H7 (cell line): ENCODE data around the gene C19orf73. TPM values are rescaled to one million over a fixed set of nuclear protein-coding genes. Genes with fewer than 3 reads are reported as not detected.
A peak's percentile ranks its signal among the peaks of the same experiment; 100 is the strongest.
"Not testable (repeated sequence)": the region's sequence is repeated elsewhere in the genome, so short reads cannot be mapped to it uniquely, and the experiment has no call there.

ENCODE experiments used
- DNase-seq: peaks from one replicate; pipeline ENCODE4 v3.0.0; 2012
- H3K27me3 ChIP-seq: 2 replicates; pipeline ENCODE4 v1.6.0; 2011; ENCODE audit warnings: mild to moderate bottlenecking, low read length; ENCODE audit not compliant: control insufficient read depth, insufficient read depth
- H3K36me3 ChIP-seq: replicated peaks from 2 replicates; pipeline ENCODE4 v1.5.1; 2011; ENCODE audit warnings: low read length; ENCODE audit not compliant: control insufficient read depth, insufficient read depth
- H3K4me3 ChIP-seq: 2 replicates; pipeline ENCODE4 v1.5.1; 2011; ENCODE audit warnings: low read depth, mild to moderate bottlenecking, control low read depth, low read length, moderate library complexity; ENCODE audit not compliant: insufficient read depth
- total RNA-seq: library from RNA; depleted of rRNA; stranded (reverse); fragments of >200 nt; shearing (Covaris generic); gene quantifications from 2 replicates; pipeline ENCODE4 v1.2.3, GENCODE V29; 2014

Gene C19orf73
- total RNA-seq, 1 experiment from 2014 or later, result 1.4 TPM

GRCh38 chr19:49152119-49152550 lies 33.2 kb upstream of the C19orf73 start:
- no peak for DNase-seq
- peak overlapping the region; percentile 25; the same call in 1 of the 2 replicates for H3K4me3 ChIP-seq
- no peaks in the 10 kb centered on the region for H3K36me3 ChIP-seq
- H3K27me3 ChIP-seq, result peaks cover 30% of the 10 kb centered on the region

GRCh38 chr19:49151267-49152118 lies 32.5 kb upstream of the C19orf73 start:
- peak; percentile 98 for DNase-seq
- H3K4me3 ChIP-seq, result peak overlapping the region; percentile 94; the same call in 1 of the 2 replicates
- no peaks in the 10 kb centered on the region for H3K36me3 ChIP-seq
- peaks cover 30% of the 10 kb centered on the region for H3K27me3 ChIP-seq

GRCh38 chr19:49150944-49151243 lies 32.0 kb upstream of the C19orf73 start:
- no peaks in the 10 kb centered on the region for H3K36me3 ChIP-seq
- DNase-seq, result no peak
- H3K27me3 ChIP-seq, result peaks cover 28% of the 10 kb centered on the region
- H3K4me3 ChIP-seq, result peak overlapping the region; percentile 94

- Histone ChIP-seq H3K27me3 (peaks cover 27% of the 10 kb centered on the region), H3K36me3 (no peaks in the 10 kb centered on the region), H3K4me3 (peak overlapping the region; percentile 94)
- peak; percentile 94 for DNase-seq
These were observed 31.4 kb upstream of the C19orf73 start for GRCh38 chr19:49150106-49150943.

GRCh38 chr19:49149652-49150105 lies 30.7 kb upstream of the C19orf73 start:
- peak; percentile 84 for DNase-seq
- Histone ChIP-seq H3K36me3 (no peaks in the 10 kb centered on the region), H3K4me3 (peak overlapping the region; percentile 94), H3K27me3 (peaks cover 25% of the 10 kb centered on the region)

GRCh38 chr19:49148784-49149651 lies 30.1 kb upstream of the C19orf73 start:
- peaks cover 23% of the 10 kb centered on the region for H3K27me3 ChIP-seq
- no peaks in the 10 kb centered on the region for H3K36me3 ChIP-seq
- DNase-seq, result peak; percentile 98
- H3K4me3 ChIP-seq, result peak overlapping the region; percentile 94

GRCh38 chr19:49148044-49148682 lies 29.2 kb upstream of the C19orf73 start:
- peaks cover 19% of the 10 kb centered on the region for H3K27me3 ChIP-seq

GRCh38 chr19:49146408-49146770 lies 27.4 kb upstream of the C19orf73 start:
- H3K4me3 ChIP-seq, result peak overlapping the region; percentile 43
- peaks cover 10% of the 10 kb centered on the region; the same call in 1 of the 2 replicates for H3K27me3 ChIP-seq
- not testable (repeated sequence) for DNase-seq, H3K36me3 ChIP-seq

More at GRCh38 chr19:49148044-49148682, 29.2 kb upstream of the C19orf73 start:
- no peaks in the 10 kb centered on the region for H3K36me3 ChIP-seq
- DNase-seq, result no peak
- peak overlapping the region; percentile 77 for H3K4me3 ChIP-seq

- H3K27me3 ChIP-seq, result peaks cover 7% of the 10 kb centered on the region; the same call in 1 of the 2 replicates
- H3K36me3 ChIP-seq, result peaks cover 1% of the 10 kb centered on the region; the same call in 1 of the 2 replicates
- DNase-seq, result peak; percentile 94
- H3K4me3 ChIP-seq, result peak overlapping the region; percentile 43
These were observed 26.8 kb upstream of the C19orf73 start for GRCh38 chr19:49145573-49146407.

GRCh38 chr19:49142866-49143335 lies 24.0 kb upstream of the C19orf73 start:
- peak; percentile 98 for DNase-seq
- peak overlapping the region; percentile 53 for H3K4me3 ChIP-seq
- H3K36me3 ChIP-seq, result peaks cover 1% of the 10 kb centered on the region; the same call in 1 of the 2 replicates

GRCh38 chr19:49141352-49141751 lies 22.4 kb upstream of the C19orf73 start:
- H3K4me3 ChIP-seq, result no peak overlapping the region
- peaks cover 2% of the 10 kb centered on the region for H3K36me3 ChIP-seq
- DNase-seq, result no peak
- H3K27me3 ChIP-seq, result peaks cover 4% of the 10 kb centered on the region; the same call in 1 of the 2 replicates

More at GRCh38 chr19:49142866-49143335, 24.0 kb upstream of the C19orf73 start:
- H3K27me3 ChIP-seq, result peaks cover 4% of the 10 kb centered on the region; the same call in 1 of the 2 replicates

- Histone ChIP-seq H3K27me3 (peaks cover 4% of the 10 kb centered on the region; the same call in 1 of the 2 replicates), H3K36me3 (peaks cover 2% of the 10 kb centered on the region), H3K4me3 (no peak overlapping the region)
- no peak for DNase-seq
These were observed 22.0 kb upstream of the C19orf73 start for GRCh38 chr19:49140951-49141350.

GRCh38 chr19:49136771-49137171 lies 17.8 kb upstream of the C19orf73 start:
- H3K36me3 ChIP-seq, result peaks cover 2% of the 10 kb centered on the region
- DNase-seq, result peak; percentile 25
- no peak overlapping the region for H3K4me3 ChIP-seq
- peaks cover 13% of the 10 kb centered on the region; the same call in 1 of the 2 replicates for H3K27me3 ChIP-seq
